ENCODE results near the gene ILDR2.

The ILDR2 gene

DNA sequence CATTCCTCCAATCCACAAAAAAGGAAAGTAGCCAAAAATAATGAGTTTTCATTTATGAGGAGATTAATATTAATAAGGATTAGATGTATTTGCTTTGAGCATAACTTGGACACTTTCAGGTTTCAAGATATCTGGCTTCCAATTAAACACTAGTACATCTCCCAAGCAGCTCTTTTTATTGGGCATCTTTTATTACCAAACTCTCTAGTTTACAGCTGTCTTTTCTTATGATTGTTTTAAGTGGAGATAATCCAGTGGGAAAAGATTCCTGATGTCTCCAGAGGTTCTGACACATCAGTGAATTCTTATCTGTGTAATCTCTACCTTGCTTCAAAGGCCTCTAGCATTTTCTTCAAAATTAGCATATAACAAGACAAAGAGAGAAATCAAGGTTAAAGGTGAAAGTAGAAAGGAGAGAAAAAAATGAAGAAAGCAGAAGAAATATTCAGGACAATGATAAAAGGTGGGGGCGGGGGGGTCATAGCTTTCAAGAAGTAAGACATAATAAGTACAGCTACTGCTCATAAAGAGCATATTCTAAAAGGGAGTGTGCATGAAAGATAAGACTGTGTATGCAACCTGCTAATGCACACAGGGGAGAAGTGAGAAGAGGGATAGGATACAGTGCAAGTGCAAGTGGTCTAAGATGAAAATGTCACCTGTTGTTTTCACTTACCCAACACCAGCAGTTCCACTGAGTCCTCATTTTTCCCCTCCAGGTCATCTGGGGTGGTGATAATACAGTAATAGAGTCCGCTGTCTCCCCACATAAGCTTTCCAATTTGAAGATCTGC lies 19.1 kb downstream of the ILDR2 start:
- Histone ChIP-seq H2AFZ (ENCODE audit: low read length) (no peak overlapping the region), H3K79me2 (ENCODE audit: insufficient read depth, low read length) (no peaks in the 10 kb centered on the region), H3K27ac (ENCODE audit: low read depth, low read length, poor library complexity, severe bottlenecking) (no peak overlapping the region), H3K4me2 (ENCODE audit: low read length) (no peak overlapping the region), H3F3A (ENCODE audit: insufficient read depth, low read length) (no peaks in the 10 kb centered on the region), H3K9me2 (ENCODE audit: low read depth, low read length) (no peaks in the 10 kb centered on the region), H4K20me1 (ENCODE audit: insufficient read depth, low read length) (no peaks in the 10 kb centered on the region), H3K4me3 (ENCODE audit: low read depth, low read length, poor library complexity, severe bottlenecking) (no peak overlapping the region), H3K9ac (ENCODE audit: low read length) (no peak overlapping the region), H3K27me3 (ENCODE audit: insufficient read depth, low read length) (no peaks in the 10 kb centered on the region), H3K4me1 (ENCODE audit: insufficient read depth, low read length, severe bottlenecking) (no peaks in the 10 kb centered on the region), H3K36me3 (ENCODE audit: insufficient read depth, low read length) (no peaks in the 10 kb centered on the region), H3K9me3 (ENCODE audit: low read length) (no peaks in the 10 kb centered on the region)
- TF ChIP-seq, protein P1, sequence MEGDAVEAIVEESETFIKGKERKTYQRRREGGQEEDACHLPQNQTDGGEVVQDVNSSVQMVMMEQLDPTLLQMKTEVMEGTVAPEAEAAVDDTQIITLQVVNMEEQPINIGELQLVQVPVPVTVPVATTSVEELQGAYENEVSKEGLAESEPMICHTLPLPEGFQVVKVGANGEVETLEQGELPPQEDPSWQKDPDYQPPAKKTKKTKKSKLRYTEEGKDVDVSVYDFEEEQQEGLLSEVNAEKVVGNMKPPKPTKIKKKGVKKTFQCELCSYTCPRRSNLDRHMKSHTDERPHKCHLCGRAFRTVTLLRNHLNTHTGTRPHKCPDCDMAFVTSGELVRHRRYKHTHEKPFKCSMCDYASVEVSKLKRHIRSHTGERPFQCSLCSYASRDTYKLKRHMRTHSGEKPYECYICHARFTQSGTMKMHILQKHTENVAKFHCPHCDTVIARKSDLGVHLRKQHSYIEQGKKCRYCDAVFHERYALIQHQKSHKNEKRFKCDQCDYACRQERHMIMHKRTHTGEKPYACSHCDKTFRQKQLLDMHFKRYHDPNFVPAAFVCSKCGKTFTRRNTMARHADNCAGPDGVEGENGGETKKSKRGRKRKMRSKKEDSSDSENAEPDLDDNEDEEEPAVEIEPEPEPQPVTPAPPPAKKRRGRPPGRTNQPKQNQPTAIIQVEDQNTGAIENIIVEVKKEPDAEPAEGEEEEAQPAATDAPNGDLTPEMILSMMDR (IDR thresholded peaks at IDR 0.05; ENCODE audit: low read length) = no peak
- TF ChIP-seq EZH2 (IDR thresholded peaks at IDR 0.05; ENCODE audit: borderline replicate concordance, low read length) = no peak

DNA sequence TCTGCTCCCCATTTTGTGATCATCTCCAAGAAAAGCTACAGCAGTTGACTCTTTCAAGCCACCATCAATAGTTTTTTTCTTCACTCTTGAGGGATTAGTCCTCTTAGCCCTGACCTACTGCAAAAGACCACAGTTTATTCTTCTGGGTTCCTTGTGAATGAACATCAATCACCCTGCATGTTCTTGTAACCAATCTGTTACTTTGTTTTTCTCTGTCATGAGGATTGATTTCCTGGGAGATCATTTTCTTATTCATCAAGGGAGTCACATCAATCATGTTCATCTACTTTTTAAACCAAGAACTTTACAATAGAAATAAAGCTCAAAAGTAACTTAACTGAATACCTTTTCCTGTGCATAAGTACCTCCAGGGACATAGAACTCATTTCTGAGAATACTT lies 21.8 kb downstream of the ILDR2 start:
- Histone ChIP-seq H3K27me3 (ENCODE audit: insufficient read depth, low read length) (peaks cover 2% of the 10 kb centered on the region; the same call in 1 of the 2 replicates), H3F3A (ENCODE audit: insufficient read depth, low read length) (no peaks in the 10 kb centered on the region), H3K36me3 (ENCODE audit: insufficient read depth, low read length) (no peaks in the 10 kb centered on the region), H3K4me1 (ENCODE audit: insufficient read depth, low read length, severe bottlenecking) (no peaks in the 10 kb centered on the region), H3K79me2 (ENCODE audit: insufficient read depth, low read length) (no peaks in the 10 kb centered on the region), H3K4me3 (ENCODE audit: low read depth, low read length, poor library complexity, severe bottlenecking) (no peak overlapping the region), H2AFZ (ENCODE audit: low read length) (no peak overlapping the region), H3K27ac (ENCODE audit: low read depth, low read length, poor library complexity, severe bottlenecking) (no peak overlapping the region), H3K4me2 (ENCODE audit: low read length) (no peak overlapping the region), H3K9me3 (ENCODE audit: low read length) (no peaks in the 10 kb centered on the region), H3K9me2 (ENCODE audit: low read depth, low read length) (no peaks in the 10 kb centered on the region), H4K20me1 (ENCODE audit: insufficient read depth, low read length) (no peaks in the 10 kb centered on the region), H3K9ac (ENCODE audit: low read length) (no peak overlapping the region)
- TF ChIP-seq, protein P1 (IDR thresholded peaks at IDR 0.05; ENCODE audit: low read length) = no peak
- no peak for TF ChIP-seq EZH2 (IDR thresholded peaks at IDR 0.05; ENCODE audit: borderline replicate concordance, low read length)

GRCh38 chr1:166952002-166952746 lies 23.2 kb downstream of the ILDR2 start:
- no peaks in the 10 kb centered on the region for H3F3A ChIP-seq (ENCODE audit: insufficient read depth, low read length)
- no peak overlapping the region for H3K4me3 ChIP-seq (ENCODE audit: low read depth, low read length, poor library complexity, severe bottlenecking)
- no peak overlapping the region for H3K27ac ChIP-seq (ENCODE audit: low read depth, low read length, poor library complexity, severe bottlenecking)
- H3K4me2 ChIP-seq (ENCODE audit: low read length) = no peak overlapping the region
- no peaks in the 10 kb centered on the region for H3K36me3 ChIP-seq (ENCODE audit: insufficient read depth, low read length)
- H2AFZ ChIP-seq (ENCODE audit: low read length) = no peak overlapping the region
- H3K9ac ChIP-seq (ENCODE audit: low read length) = no peak overlapping the region
- peaks cover 4% of the 10 kb centered on the region; the same call in 1 of the 2 replicates for H3K27me3 ChIP-seq (ENCODE audit: insufficient read depth, low read length)
- H4K20me1 ChIP-seq (ENCODE audit: insufficient read depth, low read length) = no peaks in the 10 kb centered on the region
- no peaks in the 10 kb centered on the region for H3K9me2 ChIP-seq (ENCODE audit: low read depth, low read length)
- no peaks in the 10 kb centered on the region for H3K9me3 ChIP-seq (ENCODE audit: low read length)
- TF ChIP-seq, protein P1 (IDR thresholded peaks at IDR 0.05; ENCODE audit: low read length) = no peak
- TF ChIP-seq EZH2 (IDR thresholded peaks at IDR 0.05; ENCODE audit: borderline replicate concordance, low read length) = no peak
- no peaks in the 10 kb centered on the region for H3K4me1 ChIP-seq (ENCODE audit: insufficient read depth, low read length, severe bottlenecking)
- no peaks in the 10 kb centered on the region for H3K79me2 ChIP-seq (ENCODE audit: insufficient read depth, low read length)
